ENCODE data around the gene TBX6.

DNA sequence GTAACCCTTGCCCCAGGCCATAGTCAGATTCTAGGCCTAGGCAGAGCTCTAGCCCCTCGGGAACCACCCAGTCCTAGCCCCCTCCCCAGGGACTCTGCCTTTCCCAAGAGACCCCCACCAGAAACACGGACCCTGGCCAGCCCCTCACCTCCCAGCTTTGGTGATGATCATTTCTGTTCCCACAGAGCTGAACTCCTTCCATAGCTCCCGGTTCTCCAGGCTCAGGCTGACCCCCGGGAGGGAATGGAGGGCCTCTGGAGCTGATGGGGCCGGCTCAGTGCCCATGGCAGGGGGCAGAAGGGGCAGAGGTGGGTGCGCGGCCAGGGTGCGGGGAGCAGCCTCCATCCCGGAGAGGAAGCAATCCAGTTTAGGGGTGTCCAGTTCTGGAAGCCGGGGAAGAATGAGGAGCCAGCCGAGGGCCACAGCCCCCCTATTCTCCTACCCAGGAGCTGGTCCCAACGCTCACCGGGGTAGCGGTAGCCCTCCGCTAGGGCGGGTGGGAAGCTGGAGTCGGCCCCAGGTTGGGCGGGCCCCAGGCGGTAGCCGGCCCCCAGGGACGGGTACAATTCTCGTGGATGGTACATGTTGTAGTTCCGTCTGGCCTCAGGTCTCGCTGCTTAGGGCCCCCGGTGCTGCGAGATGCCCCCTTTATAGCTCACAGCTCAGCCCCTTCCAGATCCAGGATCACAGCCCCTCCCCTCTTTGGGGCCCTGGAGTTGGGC lies 953 bp downstream of the TBX6 start:
- TF ChIP-seq, protein P1, sequence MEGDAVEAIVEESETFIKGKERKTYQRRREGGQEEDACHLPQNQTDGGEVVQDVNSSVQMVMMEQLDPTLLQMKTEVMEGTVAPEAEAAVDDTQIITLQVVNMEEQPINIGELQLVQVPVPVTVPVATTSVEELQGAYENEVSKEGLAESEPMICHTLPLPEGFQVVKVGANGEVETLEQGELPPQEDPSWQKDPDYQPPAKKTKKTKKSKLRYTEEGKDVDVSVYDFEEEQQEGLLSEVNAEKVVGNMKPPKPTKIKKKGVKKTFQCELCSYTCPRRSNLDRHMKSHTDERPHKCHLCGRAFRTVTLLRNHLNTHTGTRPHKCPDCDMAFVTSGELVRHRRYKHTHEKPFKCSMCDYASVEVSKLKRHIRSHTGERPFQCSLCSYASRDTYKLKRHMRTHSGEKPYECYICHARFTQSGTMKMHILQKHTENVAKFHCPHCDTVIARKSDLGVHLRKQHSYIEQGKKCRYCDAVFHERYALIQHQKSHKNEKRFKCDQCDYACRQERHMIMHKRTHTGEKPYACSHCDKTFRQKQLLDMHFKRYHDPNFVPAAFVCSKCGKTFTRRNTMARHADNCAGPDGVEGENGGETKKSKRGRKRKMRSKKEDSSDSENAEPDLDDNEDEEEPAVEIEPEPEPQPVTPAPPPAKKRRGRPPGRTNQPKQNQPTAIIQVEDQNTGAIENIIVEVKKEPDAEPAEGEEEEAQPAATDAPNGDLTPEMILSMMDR (IDR thresholded peaks at IDR 0.05) = no peak
- no peak for TF ChIP-seq ZFX (IDR thresholded peaks at IDR 0.05; ENCODE audit: borderline replicate concordance)

All from 22Rv1 (cell line).